WTC11 (cell line): ENCODE measurements around the gene ITGA2. TPM values are rescaled to one million over a fixed set of nuclear protein-coding genes. Genes with fewer than 3 reads are reported as not detected.

Experiments used
- ATAC-seq: fragments of 200-7000 bp; cut with Tn5 transposase; 2 replicates; pipeline ENCODE4 v1.10.0; 2021; ENCODE audit warnings: mild to moderate bottlenecking, moderate library complexity
- CTCF ChIA-PET: fragments of 300-600 bp; sonication (Branson Sonifier 250); formaldehyde crosslinking; loops from one replicate; lab custom pipeline; 2021; ENCODE audit warnings: antibody characterized with exemption; lab: Charles Lee
- POLR2A ChIA-PET: fragments of 350-600 bp; sonication (Branson Sonifier 250); formaldehyde crosslinking; loops from one replicate; lab custom pipeline; 2021; ENCODE audit warnings: antibody characterized with exemption; lab: Charles Lee
- DNase-seq: peaks from one replicate; pipeline ENCODE4 v3.0.0; 2021; ENCODE audit warnings: low spot score
- H3K27ac Mint-ChIP-seq: 2 replicates; pipeline ENCODE4 v1.8.0; 2021; ENCODE audit warnings: mixed read lengths
- H3K27me3 Mint-ChIP-seq: 2 replicates; pipeline ENCODE4 v1.8.0; 2021; ENCODE audit warnings: low read depth, mild to moderate bottlenecking, moderate library complexity, mixed read lengths
- H3K36me3 Mint-ChIP-seq: 2 replicates; pipeline ENCODE4 v1.8.0; 2021; ENCODE audit warnings: mixed read lengths
- H3K4me1 Mint-ChIP-seq: 2 replicates; pipeline ENCODE4 v1.8.0; 2022; ENCODE audit warnings: mixed read lengths
- H3K4me3 Mint-ChIP-seq: 2 replicates; pipeline ENCODE4 v1.8.0; 2021; ENCODE audit warnings: mild to moderate bottlenecking, moderate library complexity, mixed read lengths
- H3K9me3 Mint-ChIP-seq: 2 replicates; pipeline ENCODE4 v1.8.0; 2021; ENCODE audit warnings: mixed read lengths
- AR ChIP-seq: fragments of 250-450 bp; sonication (Bioruptor Pico); IDR thresholded peaks from 2 replicates; pipeline ENCODE4 v1.9.0; 2021; ENCODE audit warnings: mild to moderate bottlenecking
- ATF1 ChIP-seq: sonication (generic); formaldehyde crosslinking; IDR thresholded peaks from 2 replicates; pipeline ENCODE4 v1.8.1; 2023; ENCODE audit warnings: mild to moderate bottlenecking, moderate library complexity, missing genetic modification reagents
- ATF6 ChIP-seq: sonication (generic); formaldehyde crosslinking; IDR thresholded peaks from 2 replicates; pipeline ENCODE4 v1.8.1; 2023; ENCODE audit warnings: mild to moderate bottlenecking, missing genetic modification reagents
- EMX1 ChIP-seq: fragments of 250-450 bp; sonication (Bioruptor Pico); IDR thresholded peaks from 2 replicates; pipeline ENCODE4 v1.8.0; 2021; ENCODE audit warnings: mild to moderate bottlenecking
- GABPB1 ChIP-seq: sonication (generic); formaldehyde crosslinking; IDR thresholded peaks from 2 replicates; pipeline ENCODE4 v1.8.1; 2023; ENCODE audit warnings: mild to moderate bottlenecking, missing genetic modification reagents
- GTF2I ChIP-seq: fragments of 250-450 bp; sonication (Bioruptor Pico); conservative IDR thresholded peaks from 2 replicates; pipeline ENCODE4 v1.4.0; 2021; ENCODE audit warnings: mild to moderate bottlenecking
- HMGA2 ChIP-seq: fragments of 250-450 bp; sonication (Bioruptor Pico); IDR thresholded peaks from 2 replicates; pipeline ENCODE4 v1.4.0; 2021; ENCODE audit warnings: mild to moderate bottlenecking, moderate library complexity
- MXD4 ChIP-seq: fragments of 250-450 bp; sonication (Bioruptor Pico); IDR thresholded peaks from 2 replicates; pipeline ENCODE4 v1.8.0; 2021; ENCODE audit warnings: mild to moderate bottlenecking, moderate library complexity, borderline replicate concordance
- NFATC4 ChIP-seq: fragments of 250-450 bp; sonication (Bioruptor Pico); IDR thresholded peaks from 2 replicates; pipeline ENCODE4 v1.9.0; 2021; ENCODE audit warnings: mild to moderate bottlenecking
- NFE2L1 ChIP-seq: sonication (generic); formaldehyde crosslinking; IDR thresholded peaks from 2 replicates; pipeline ENCODE4 v1.8.1; 2023; ENCODE audit warnings: missing genetic modification reagents
- NR1H2 ChIP-seq: sonication (generic); formaldehyde crosslinking; IDR thresholded peaks from 2 replicates; pipeline ENCODE4 v1.9.0; 2021; ENCODE audit warnings: mild to moderate bottlenecking, moderate library complexity, missing genetic modification reagents
- NR3C1 ChIP-seq: sonication (generic); formaldehyde crosslinking; conservative IDR thresholded peaks from 2 replicates; pipeline ENCODE4 v1.8.1; 2023; ENCODE audit warnings: low read depth, mild to moderate bottlenecking, missing genetic modification reagents
- OVOL2 ChIP-seq: fragments of 250-450 bp; sonication (Bioruptor Pico); IDR thresholded peaks from 2 replicates; pipeline ENCODE4 v1.9.0; 2021; ENCODE audit warnings: mild to moderate bottlenecking, borderline replicate concordance
- PREB ChIP-seq: sonication (generic); formaldehyde crosslinking; IDR thresholded peaks from 2 replicates; pipeline ENCODE4 v1.8.1; 2022; ENCODE audit warnings: mild to moderate bottlenecking, missing genetic modification reagents, moderate library complexity, borderline replicate concordance
- ZNF317 ChIP-seq: sonication (generic); formaldehyde crosslinking; IDR thresholded peaks from 2 replicates; pipeline ENCODE4 v1.8.1; 2023; ENCODE audit warnings: low read depth, mild to moderate bottlenecking, moderate library complexity, missing genetic modification reagents, borderline replicate concordance
- ZNF423 ChIP-seq: fragments of 250-450 bp; sonication (Bioruptor Pico); IDR thresholded peaks from 2 replicates; pipeline ENCODE4 v2.1.2; 2022; ENCODE audit warnings: mild to moderate bottlenecking, moderate library complexity
- total RNA-seq: library from RNA; stranded (reverse); gene quantifications from 3 replicates; pipeline ENCODE4 v1.2.3, GENCODE V29; 2021
- TF ChIP-seq, protein P1 (sequence below): sonication (generic); formaldehyde crosslinking; IDR thresholded peaks from 2 replicates; pipeline ENCODE4 v1.8.0; 2022; ENCODE audit warnings: mild to moderate bottlenecking, missing genetic modification reagents
- TF ChIP-seq, protein P2 (sequence below): sonication (generic); formaldehyde crosslinking; conservative IDR thresholded peaks from 2 replicates; pipeline ENCODE4 v1.8.1; 2023; ENCODE audit warnings: mild to moderate bottlenecking, low read depth, missing genetic modification reagents, moderate library complexity

The ITGA2 gene
- total RNA-seq, 1 experiment from 2014 or later: 5.5 TPM

GRCh38 chr5:53019320-53019719, 30.2 kb downstream of the ITGA2 start:
- H3K4me3 Mint-ChIP-seq: no peak overlapping the region
- peaks cover 11% of the 10 kb centered on the region for H3K9me3 Mint-ChIP-seq
- TF ChIP-seq, protein P1, sequence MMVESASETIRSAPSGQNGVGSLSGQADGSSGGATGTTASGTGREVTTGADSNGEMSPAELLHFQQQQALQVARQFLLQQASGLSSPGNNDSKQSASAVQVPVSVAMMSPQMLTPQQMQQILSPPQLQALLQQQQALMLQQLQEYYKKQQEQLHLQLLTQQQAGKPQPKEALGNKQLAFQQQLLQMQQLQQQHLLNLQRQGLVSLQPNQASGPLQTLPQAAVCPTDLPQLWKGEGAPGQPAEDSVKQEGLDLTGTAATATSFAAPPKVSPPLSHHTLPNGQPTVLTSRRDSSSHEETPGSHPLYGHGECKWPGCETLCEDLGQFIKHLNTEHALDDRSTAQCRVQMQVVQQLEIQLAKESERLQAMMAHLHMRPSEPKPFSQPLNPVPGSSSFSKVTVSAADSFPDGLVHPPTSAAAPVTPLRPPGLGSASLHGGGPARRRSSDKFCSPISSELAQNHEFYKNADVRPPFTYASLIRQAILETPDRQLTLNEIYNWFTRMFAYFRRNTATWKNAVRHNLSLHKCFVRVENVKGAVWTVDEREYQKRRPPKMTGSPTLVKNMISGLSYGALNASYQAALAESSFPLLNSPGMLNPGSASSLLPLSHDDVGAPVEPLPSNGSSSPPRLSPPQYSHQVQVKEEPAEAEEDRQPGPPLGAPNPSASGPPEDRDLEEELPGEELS (CRISPR knock-in tag): no peak
- peak; percentile 51; the same call in 1 of the 2 replicates for TF ChIP-seq GABPB1 (CRISPR knock-in tag)
- TF ChIP-seq, all 79 proteins: peak for 1
- no peaks in the 10 kb centered on the region for H3K27me3 Mint-ChIP-seq
- no peak for ATAC-seq
- H3K36me3 Mint-ChIP-seq: no peaks in the 10 kb centered on the region
- H3K4me1 Mint-ChIP-seq: no peaks in the 10 kb centered on the region
- ChIA-PET POLR2A (no interaction called here), CTCF (no interaction called here)
- DNase-seq: no peak
- no peak overlapping the region for H3K27ac Mint-ChIP-seq

- no peak overlapping the region for H3K4me3 Mint-ChIP-seq
- DNase-seq: no peak
- peaks cover 5% of the 10 kb centered on the region; the same call in 1 of the 2 replicates for H3K4me1 Mint-ChIP-seq
- no peaks in the 10 kb centered on the region for H3K9me3 Mint-ChIP-seq
- no peaks in the 10 kb centered on the region for H3K36me3 Mint-ChIP-seq
- H3K27ac Mint-ChIP-seq: no peak overlapping the region
- H3K27me3 Mint-ChIP-seq: no peaks in the 10 kb centered on the region
- TF ChIP-seq NFATC4 (no peak), EMX1 (CRISPR knock-in tag) (no peak), ATF6 (CRISPR knock-in tag) (no peak), GTF2I (CRISPR knock-in tag) (no peak), ATF1 (CRISPR knock-in tag) (no peak), NR1H2 (CRISPR knock-in tag) (no peak), NR3C1 (no peak), ZNF317 (no peak), AR (CRISPR knock-in tag) (no peak), ZNF423 (CRISPR knock-in tag) (no peak), HMGA2 (CRISPR knock-in tag) (no peak), NFE2L1 (CRISPR knock-in tag) (no peak), OVOL2 (CRISPR knock-in tag) (no peak), MXD4 (CRISPR knock-in tag) (no peak), PREB (CRISPR knock-in tag) (no peak)
- TF ChIP-seq, protein P2, sequence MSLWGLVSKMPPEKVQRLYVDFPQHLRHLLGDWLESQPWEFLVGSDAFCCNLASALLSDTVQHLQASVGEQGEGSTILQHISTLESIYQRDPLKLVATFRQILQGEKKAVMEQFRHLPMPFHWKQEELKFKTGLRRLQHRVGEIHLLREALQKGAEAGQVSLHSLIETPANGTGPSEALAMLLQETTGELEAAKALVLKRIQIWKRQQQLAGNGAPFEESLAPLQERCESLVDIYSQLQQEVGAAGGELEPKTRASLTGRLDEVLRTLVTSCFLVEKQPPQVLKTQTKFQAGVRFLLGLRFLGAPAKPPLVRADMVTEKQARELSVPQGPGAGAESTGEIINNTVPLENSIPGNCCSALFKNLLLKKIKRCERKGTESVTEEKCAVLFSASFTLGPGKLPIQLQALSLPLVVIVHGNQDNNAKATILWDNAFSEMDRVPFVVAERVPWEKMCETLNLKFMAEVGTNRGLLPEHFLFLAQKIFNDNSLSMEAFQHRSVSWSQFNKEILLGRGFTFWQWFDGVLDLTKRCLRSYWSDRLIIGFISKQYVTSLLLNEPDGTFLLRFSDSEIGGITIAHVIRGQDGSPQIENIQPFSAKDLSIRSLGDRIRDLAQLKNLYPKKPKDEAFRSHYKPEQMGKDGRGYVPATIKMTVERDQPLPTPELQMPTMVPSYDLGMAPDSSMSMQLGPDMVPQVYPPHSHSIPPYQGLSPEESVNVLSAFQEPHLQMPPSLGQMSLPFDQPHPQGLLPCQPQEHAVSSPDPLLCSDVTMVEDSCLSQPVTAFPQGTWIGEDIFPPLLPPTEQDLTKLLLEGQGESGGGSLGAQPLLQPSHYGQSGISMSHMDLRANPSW: no peak
- ATAC-seq: no peak
- ChIA-PET POLR2A (no interaction called here), CTCF (interaction anchor here (2.6 kb wide), 1 partner anchor 12 kb away, joined by 10 read pairs; no protein-coding TSS in a partner anchor)
Measured at GRCh38 chr5:53022930-53023511, 33.9 kb downstream of the ITGA2 start.
